GM19395 (cell line): ENCODE measurements around the gene FAM241B.

Experiments used
- ATAC-seq: cut with Tn5 transposase; IDR thresholded peaks from one replicate; pipeline ENCODE4 v1.9.1; 2021; ENCODE audit warnings: mild to moderate bottlenecking, moderate library complexity; ENCODE audit not compliant: unreplicated experiment

The FAM241B gene

DNA sequence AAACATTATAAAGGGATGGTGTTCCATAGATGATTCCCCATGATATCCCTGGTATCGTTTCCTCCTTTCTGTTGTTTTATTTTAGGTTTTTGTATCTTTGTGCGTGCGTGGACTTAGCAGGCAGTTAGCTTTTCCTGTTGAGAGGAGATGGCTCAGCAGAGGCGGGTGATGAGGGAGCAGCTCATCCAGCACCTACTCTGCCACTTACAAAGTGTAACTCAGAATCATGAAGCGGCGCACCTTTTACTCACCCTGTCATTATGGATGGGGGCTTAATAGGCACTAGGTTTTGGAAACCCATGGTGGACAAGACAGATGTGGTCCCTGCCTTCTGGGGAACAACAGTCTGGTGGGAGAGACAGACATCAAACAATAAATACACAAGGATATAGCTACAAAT is 17.1 kb downstream of the FAM241B start:
- ATAC-seq, result no peak

- no peak for ATAC-seq
Observed at GRCh38 chr10:69647819-69648218, 17.8 kb downstream of the FAM241B start.

DNA sequence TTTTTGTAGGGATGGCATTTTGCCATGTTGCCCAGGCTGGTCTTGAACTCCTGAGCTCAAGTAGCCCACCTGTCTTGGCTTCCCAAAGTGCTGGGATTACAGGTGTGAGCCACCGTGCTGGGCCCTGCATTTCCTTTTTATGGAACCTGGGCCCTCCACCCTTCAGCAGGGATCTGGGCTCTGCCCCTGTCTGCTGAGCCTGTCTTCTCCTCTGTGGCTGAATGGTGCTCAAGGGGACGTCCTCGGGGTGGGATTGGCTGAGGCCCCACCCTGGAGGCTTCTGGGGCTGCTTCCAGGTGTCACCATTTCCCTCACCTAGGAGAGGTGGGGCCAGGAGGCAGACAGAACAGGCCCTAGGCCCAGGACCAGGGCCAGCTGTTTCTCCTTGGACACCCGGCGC is 18.4 kb downstream of the FAM241B start:
- no peak for ATAC-seq

DNA sequence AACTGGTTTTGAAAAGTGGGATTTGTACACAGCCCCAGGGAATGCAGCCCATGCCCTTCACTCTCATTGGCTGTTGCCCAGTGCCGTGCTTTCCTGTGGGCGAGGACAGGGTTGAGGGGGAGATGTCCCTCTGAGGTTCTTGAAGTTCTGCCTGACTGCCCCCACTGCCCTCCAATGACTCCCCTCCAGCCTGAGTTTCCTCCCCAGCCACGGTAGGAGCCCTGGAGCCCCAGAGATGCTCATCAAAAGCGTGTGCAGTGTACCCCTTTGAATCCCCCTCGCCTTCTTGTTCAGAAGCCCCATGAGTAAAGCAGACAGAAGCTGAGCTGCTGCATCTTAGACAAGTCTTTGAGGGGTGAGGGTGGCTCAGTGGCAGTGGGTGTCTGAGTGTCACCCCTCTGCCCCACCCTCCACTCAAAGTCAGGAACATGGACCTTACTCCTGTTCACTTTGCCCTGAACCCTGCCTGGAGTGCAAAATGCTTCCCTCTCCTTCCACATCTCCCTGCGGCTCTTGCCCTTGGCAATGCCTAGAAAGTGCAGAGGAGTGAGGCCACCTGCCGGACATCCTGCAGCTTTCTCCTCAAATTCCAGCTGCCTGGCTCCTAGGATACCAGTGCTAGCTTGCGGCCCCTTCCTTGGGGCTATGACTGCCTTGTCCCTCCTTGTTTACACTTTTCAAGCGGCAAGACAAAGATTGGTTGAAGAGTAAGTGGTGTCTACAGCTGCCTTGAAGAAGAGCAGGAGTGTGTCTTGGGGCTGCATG is 19.9 kb downstream of the FAM241B start:
- ATAC-seq, result no peak

DNA sequence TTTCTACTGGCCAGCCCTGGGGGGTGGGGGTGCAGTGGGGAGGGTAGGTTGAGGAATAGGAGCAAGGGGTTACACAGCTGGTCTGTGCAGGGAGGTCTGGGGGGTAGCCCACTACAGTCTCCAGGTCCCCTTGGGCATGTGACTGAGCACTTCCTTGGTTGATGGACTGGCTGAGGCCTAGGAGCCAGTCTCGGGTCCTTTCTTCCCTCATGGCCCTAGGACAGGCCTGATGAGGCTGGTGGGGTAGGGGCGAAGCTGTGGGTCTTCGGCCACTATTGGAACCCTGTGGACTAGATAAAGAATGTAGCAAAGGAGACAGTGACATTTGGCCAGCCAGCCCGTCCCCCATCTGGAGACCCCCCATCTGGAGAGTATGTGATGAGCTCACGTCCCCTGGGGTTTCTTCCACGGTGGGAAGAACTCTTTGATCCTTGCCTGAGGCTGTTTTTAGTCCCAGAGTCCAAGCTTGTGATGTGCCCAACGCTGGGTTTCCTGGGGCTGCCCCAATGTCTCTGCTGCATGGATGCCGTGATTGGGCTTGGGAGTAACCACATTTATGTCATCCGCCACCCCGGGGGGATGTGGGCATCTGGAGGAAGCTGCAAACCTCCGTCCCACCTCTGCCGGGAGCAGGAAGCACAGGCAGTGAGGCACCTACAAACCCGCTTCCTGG is 20.7 kb downstream of the FAM241B start:
- ATAC-seq, result no peak

DNA sequence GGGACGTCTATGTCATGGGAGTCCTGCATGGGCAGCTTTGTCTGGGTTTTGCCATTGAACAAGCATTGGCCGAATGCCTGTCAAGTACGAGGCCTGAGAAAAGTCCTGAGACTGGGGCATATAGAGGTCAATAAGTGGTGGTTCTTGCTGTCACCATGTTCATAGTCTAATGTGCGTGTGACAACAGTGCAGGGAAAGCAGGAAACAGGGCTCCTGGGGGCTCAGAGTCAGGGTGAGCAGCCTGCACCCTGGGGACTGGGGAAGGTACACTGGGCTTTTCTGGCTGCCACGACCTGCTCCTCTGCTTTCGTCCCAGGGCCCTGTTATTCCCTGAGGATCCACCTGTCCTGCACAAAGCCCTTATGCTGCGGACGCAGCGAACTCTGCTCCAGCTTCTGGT is 21.3 kb downstream of the FAM241B start:
- no peak for ATAC-seq

GRCh38 chr10:69652111-69652856 is 22.2 kb downstream of the FAM241B start:
- ATAC-seq, result no peak

GRCh38 chr10:69652857-69653199 is 22.8 kb downstream of the FAM241B start:
- no peak for ATAC-seq

DNA sequence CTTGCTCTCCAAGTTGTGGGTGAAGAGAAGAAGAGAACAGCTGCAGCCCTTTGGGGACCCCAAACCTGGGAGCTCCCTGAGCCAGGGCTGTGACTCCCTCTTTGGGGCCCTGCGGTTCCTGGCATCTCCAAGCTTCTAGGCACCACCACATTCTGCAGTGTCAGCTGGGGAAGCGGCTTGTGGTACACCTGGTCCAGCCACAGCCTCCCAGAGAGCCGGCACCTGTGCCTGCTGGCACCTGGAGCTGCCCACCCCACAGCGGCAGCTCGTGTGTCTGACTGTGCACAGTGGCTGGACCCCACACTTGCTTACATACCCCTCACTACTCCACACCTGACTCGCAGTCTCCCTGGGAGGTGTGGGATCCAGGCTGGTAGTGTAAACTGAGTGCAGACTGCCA is 23.5 kb downstream of the FAM241B start:
- ATAC-seq, result no peak

DNA sequence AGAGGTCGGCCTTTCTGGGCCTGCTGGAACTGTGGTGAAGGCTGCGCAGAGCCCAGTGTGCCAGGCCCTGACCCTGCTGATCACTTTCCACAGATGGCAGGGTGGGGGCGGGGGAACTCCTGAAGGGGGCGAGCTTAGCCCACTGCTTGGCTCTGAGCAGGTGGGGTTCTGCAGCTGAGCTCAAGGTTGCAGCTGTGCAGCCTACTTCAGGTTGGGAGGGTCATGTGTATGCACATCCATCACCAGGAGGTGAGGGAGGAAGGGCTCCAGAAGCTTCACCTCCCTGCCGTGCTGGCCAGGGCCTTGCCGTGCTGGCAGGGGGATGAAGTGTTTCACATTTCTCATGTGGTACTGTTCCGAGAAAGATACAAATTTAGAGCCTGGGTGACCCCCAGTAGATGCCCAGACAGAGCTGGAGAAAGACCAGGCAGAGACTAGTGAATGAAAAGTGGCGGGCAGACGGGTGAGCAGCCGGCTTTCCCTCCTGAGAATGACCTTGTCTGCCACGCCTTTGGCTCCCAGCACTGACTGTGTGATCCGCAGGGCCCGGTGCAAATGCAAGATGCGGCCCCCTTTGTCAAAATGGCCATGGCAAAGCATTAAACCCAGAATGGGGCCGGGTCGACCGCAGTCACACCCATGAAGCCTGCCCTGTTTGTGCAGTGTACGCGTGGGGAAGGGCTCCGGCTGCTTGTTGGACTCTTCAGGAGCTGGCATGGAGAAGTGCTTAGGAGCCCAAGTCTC is 25.2 kb downstream of the FAM241B start:
- ATAC-seq, result no peak

- ATAC-seq, result no peak
Observed at GRCh38 chr10:69655868-69656555, 26.0 kb downstream of the FAM241B start.

- no peak for ATAC-seq
Observed at GRCh38 chr10:69656742-69657269, 26.8 kb downstream of the FAM241B start.

- no peak for ATAC-seq
Observed at GRCh38 chr10:69657430-69657829, 27.4 kb downstream of the FAM241B start.

- no peak for ATAC-seq
Observed at GRCh38 chr10:69657866-69658265, 27.8 kb downstream of the FAM241B start.

GRCh38 chr10:69659241-69660038 is 29.4 kb downstream of the FAM241B start:
- ATAC-seq, result no peak

DNA sequence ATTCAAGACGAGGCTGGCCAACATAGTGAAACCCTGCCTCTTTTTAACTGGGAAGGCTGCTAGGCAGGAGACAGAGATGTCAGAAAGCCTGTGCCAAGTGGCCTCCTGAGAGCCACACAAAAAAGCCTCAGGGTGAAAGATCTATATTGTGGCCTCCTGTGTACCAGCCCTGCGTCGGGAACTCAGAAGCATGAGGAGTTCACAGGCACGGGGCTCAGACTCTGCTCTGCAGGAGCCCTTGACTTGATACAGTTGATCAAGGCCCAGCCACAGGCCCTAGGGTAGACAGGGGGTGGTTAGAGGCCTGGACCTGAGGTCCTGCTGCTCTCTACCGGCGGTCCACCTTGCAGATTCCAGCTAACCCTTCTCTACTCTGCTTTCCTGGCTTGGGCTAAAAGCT is 30.2 kb downstream of the FAM241B start:
- ATAC-seq, result no peak

DNA sequence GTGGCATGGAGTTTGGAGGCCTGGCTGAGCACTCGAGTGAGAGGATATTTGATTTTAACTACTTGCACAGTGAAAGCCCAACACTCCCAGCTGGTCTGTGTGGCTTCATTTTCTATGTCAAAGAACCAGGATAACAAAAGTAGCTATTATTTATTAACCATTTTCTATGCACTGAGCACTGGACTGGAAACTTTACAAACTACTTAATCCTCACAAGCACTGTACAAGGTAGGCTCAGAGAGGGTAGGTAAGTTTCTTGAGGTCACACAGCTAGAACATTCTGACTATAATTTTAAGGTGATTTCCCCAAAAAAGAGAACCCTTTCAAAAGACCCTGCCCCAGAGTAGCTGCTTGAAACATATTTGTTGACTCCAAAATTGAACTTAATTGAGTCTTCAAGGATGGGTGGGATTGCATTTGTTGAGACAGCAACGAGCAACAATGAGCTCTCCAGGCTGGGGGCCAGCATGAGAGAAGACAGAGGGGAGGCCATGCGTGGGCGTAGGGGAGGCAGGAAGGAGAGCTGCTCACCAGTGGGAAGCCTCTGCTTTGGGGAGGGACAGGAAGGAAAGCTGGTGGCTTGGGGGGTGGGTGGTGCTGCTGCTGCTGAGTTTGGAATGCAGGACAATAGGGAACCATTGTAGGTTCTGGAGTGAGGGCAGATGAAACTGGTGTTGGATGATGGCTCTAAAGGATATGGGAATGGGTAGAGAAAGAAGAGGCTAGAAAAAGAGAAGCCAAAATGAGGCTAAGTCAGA is 31.5 kb downstream of the FAM241B start:
- ATAC-seq, result no peak

DNA sequence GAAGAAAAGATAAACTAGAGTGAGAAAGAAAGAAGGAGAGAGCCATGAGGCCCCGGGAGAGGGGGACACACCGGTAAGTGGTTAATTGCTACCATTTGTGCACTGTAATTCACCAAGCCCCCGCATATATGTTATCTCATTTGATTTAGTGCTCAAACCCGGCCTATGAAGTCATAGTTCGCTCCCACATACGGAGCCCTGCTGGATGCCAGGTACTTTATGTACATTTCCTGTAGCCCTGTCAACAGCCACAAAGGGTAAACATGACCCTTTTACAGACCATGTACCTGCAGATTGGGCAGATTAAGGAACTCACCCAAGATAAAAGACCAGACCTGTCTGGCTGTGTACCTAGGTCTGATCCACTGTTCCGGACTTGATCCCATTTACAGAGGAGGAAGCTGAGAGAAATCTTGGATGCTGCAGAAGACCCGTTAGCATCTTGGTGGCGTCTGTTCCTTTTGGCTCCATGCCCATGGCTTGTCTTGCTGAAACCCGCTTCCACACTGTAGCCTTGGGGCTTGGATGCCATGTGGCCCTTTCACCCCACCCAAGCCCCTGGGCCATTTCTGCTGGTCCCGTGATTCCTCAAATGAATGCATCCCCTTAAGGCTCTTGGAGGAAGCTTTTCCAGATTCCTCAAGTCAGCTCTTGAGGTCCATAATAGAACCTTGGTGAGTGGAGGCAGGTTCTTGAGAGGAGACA is 32.3 kb downstream of the FAM241B start:
- no peak for ATAC-seq
